Ectodermal cell (in vitro differentiated cells): ENCODE measurements around the gene UBE2M.
A peak's percentile ranks its signal among the peaks of the same experiment; 100 is the strongest.

Source experiments
- H3K27ac ChIP-seq: 2 replicates; pipeline ENCODE4 v1.7.0; 2013; ENCODE audit warnings: mild to moderate bottlenecking, low read depth, low read length; ENCODE audit not compliant: insufficient read depth, poor library complexity, severe bottlenecking
- H3K27me3 ChIP-seq: 2 replicates; pipeline ENCODE4 v1.7.0; 2013; ENCODE audit warnings: mild to moderate bottlenecking, low read length; ENCODE audit not compliant: insufficient read depth, control insufficient read depth, poor library complexity, severe bottlenecking
- H3K36me3 ChIP-seq: one replicate; pipeline ENCODE4 v1.7.0; 2013; ENCODE audit warnings: low read length; ENCODE audit not compliant: control insufficient read depth, insufficient read depth
- H3K4me1 ChIP-seq: one replicate; pipeline ENCODE4 v1.7.0; 2013; ENCODE audit warnings: low read length; ENCODE audit not compliant: control insufficient read depth, insufficient read depth
- H3K4me3 ChIP-seq: 2 replicates; pipeline ENCODE4 v1.7.0; 2013; ENCODE audit warnings: low read depth, low read length, control low read depth; ENCODE audit not compliant: insufficient read depth
- H3K9me3 ChIP-seq: 2 replicates; pipeline ENCODE4 v1.7.0; 2013; ENCODE audit warnings: mild to moderate bottlenecking, low read length, moderate library complexity; ENCODE audit not compliant: control insufficient read depth
- WGBS, 2 experiments: methylation state at CpG; one replicate each; pipeline ENCODE4 v1.1.7; 2013; ENCODE audit warnings: missing lambda C conversion rate in 2 of 2; 5-methylcytosine and 5-hydroxymethylcytosine counted together

Gene UBE2M

GRCh38 chr19:58538257-58539168 lies 19.9 kb downstream of the UBE2M start:
- peak overlapping the region; percentile 50 for H3K4me3 ChIP-seq
- peaks cover 39% of the 10 kb centered on the region for H3K27me3 ChIP-seq
- H3K4me1 ChIP-seq: no peaks in the 10 kb centered on the region
- no peaks in the 10 kb centered on the region for H3K9me3 ChIP-seq
- no peaks in the 10 kb centered on the region for H3K36me3 ChIP-seq
- peak overlapping the region; percentile 88 for H3K27ac ChIP-seq
- 2% methylated on average over 55 of the region's 55 CpGs for WGBS, 2 experiments

GRCh38 chr19:58536852-58537798 lies 21.3 kb downstream of the UBE2M start:
- H3K36me3 ChIP-seq: no peaks in the 10 kb centered on the region
- no peaks in the 10 kb centered on the region for H3K4me1 ChIP-seq
- H3K9me3 ChIP-seq: no peaks in the 10 kb centered on the region
- H3K4me3 ChIP-seq: no peak overlapping the region
- no peak overlapping the region for H3K27ac ChIP-seq
- 91 to 93% methylated on average over 8 of the region's 8 CpGs for WGBS, 2 experiments
- H3K27me3 ChIP-seq: peaks cover 32% of the 10 kb centered on the region

- WGBS, 2 experiments: 84 to 90% methylated on average over 3 of the region's 3 CpGs
- H3K9me3 ChIP-seq: no peaks in the 10 kb centered on the region
- no peak overlapping the region for H3K4me3 ChIP-seq
- peaks cover 31% of the 10 kb centered on the region for H3K27me3 ChIP-seq
- no peaks in the 10 kb centered on the region for H3K4me1 ChIP-seq
- no peak overlapping the region for H3K27ac ChIP-seq
- H3K36me3 ChIP-seq: no peaks in the 10 kb centered on the region
These were observed 22.6 kb downstream of the UBE2M start for GRCh38 chr19:58535857-58536256.

GRCh38 chr19:58531034-58531840 lies 27.2 kb downstream of the UBE2M start:
- Histone ChIP-seq H3K27me3 (peaks cover 11% of the 10 kb centered on the region), H3K4me3 (no peak overlapping the region), H3K4me1 (no peaks in the 10 kb centered on the region), H3K9me3 (no peaks in the 10 kb centered on the region), H3K27ac (no peak overlapping the region), H3K36me3 (no peaks in the 10 kb centered on the region)
- 88% methylated on average over 9 to 10 of the region's 10 CpGs for WGBS, 2 experiments

- Histone ChIP-seq H3K4me3 (no peak overlapping the region), H3K9me3 (no peaks in the 10 kb centered on the region), H3K4me1 (no peaks in the 10 kb centered on the region), H3K36me3 (no peaks in the 10 kb centered on the region), H3K27ac (no peak overlapping the region), H3K27me3 (peaks cover 11% of the 10 kb centered on the region)
- WGBS, 2 experiments: 78 to 83% methylated on average over 3 of the region's 3 CpGs
These were observed 29.0 kb downstream of the UBE2M start for GRCh38 chr19:58529405-58529804.

GRCh38 chr19:58522709-58523108 lies 35.7 kb downstream of the UBE2M start:
- H3K27me3 ChIP-seq: no peaks in the 10 kb centered on the region
- no peak overlapping the region for H3K4me3 ChIP-seq
- no peaks in the 10 kb centered on the region for H3K36me3 ChIP-seq
- H3K27ac ChIP-seq: no peak overlapping the region
- H3K9me3 ChIP-seq: no peaks in the 10 kb centered on the region
- H3K4me1 ChIP-seq: peaks cover 6% of the 10 kb centered on the region
- WGBS, 2 experiments: 33 to 34% methylated on average over 3 of the region's 3 CpGs

- 89 to 94% methylated on average over 4 of the region's 4 CpGs for WGBS, 2 experiments
- H3K27me3 ChIP-seq: no peaks in the 10 kb centered on the region
- H3K9me3 ChIP-seq: no peaks in the 10 kb centered on the region
- peaks cover 4% of the 10 kb centered on the region for H3K36me3 ChIP-seq
- H3K4me1 ChIP-seq: peaks cover 6% of the 10 kb centered on the region
- no peak overlapping the region for H3K27ac ChIP-seq
- no peak overlapping the region for H3K4me3 ChIP-seq
These were observed 36.8 kb downstream of the UBE2M start for GRCh38 chr19:58521651-58522050.

GRCh38 chr19:58520257-58520599 lies 38.2 kb downstream of the UBE2M start:
- Histone ChIP-seq H3K4me3 (peak overlapping the region; percentile 80), H3K9me3 (no peaks in the 10 kb centered on the region), H3K27me3 (no peaks in the 10 kb centered on the region), H3K36me3 (peaks cover 10% of the 10 kb centered on the region), H3K4me1 (peaks cover 6% of the 10 kb centered on the region), H3K27ac (peak overlapping the region; percentile 97)
- 27 to 31% methylated on average over 5 to 7 of the region's 7 CpGs for WGBS, 2 experiments

- H3K27me3 ChIP-seq: no peaks in the 10 kb centered on the region
- H3K9me3 ChIP-seq: no peaks in the 10 kb centered on the region
- H3K4me1 ChIP-seq: peaks cover 6% of the 10 kb centered on the region
- peaks cover 10% of the 10 kb centered on the region for H3K36me3 ChIP-seq
- H3K4me3 ChIP-seq: peak within 1 kb of the TSS; percentile 80
- WGBS, 2 experiments: 0% methylated on average over 87 of the region's 87 CpGs
- H3K27ac ChIP-seq: peak within 1 kb of the TSS; percentile 97
These were observed 38.8 kb downstream of the UBE2M start, which contains the start of gene ZBTB45 for GRCh38 chr19:58519355-58520256. Gene ZBTB45, minus strand, starts transcription at chr19:58519810. Its CDS starts 2,137 bp downstream, at chr19:58517673.
